Panc1 (cell line): ENCODE results near the gene LHX1. TPM values are rescaled to one million over a fixed set of nuclear protein-coding genes. Genes with fewer than 3 reads are reported as not detected.
A peak's percentile ranks its signal among the peaks of the same experiment; 100 is the strongest.

Experiments
- ATAC-seq: fragments of 200-7000 bp; cut with Tn5 transposase; 2 replicates; pipeline ENCODE4 v1.9.1; 2020; ENCODE audit warnings: mild to moderate bottlenecking, moderate library complexity
- BruUV-seq: library from RNA; stranded (reverse); fragments of 400-500 nt; replicated peaks from 2 replicates; lab custom pipeline; 2021; lab: Mats Ljungman, UMichigan
- CTCF ChIA-PET: fragments of 300-600 bp; sonication (Branson Sonifier 250); formaldehyde crosslinking; loops from one replicate; lab custom pipeline; 2022; ENCODE audit warnings: antibody characterized with exemption; lab: Charles Lee
- POLR2A ChIA-PET: fragments of 300-600 bp; sonication (Branson Sonifier 250); formaldehyde crosslinking; loops from one replicate; lab custom pipeline; 2022; ENCODE audit warnings: antibody characterized with exemption; lab: Charles Lee
- DNase-seq: peaks from one replicate; pipeline ENCODE4 v3.0.0-alpha.2; 2010; ENCODE audit warnings: low read depth, low spot score
- H3K27ac ChIP-seq: 2 replicates; pipeline ENCODE4 v1.5.1; 2011; ENCODE audit warnings: mild to moderate bottlenecking, low read length, inconsistent platforms
- H3K27me3 ChIP-seq: fragments of 200-500 bp; sonication (Bioruptor generic); 2 replicates; pipeline ENCODE4 v1.6.0; 2014; ENCODE audit warnings: low read length, inconsistent platforms; ENCODE audit not compliant: control insufficient read depth, insufficient read depth
- H3K36me3 ChIP-seq: fragments of 200-500 bp; sonication (Bioruptor generic); 2 replicates; pipeline ENCODE4 v1.5.1; 2014; ENCODE audit warnings: inconsistent platforms, mild to moderate bottlenecking, low read length, moderate library complexity; ENCODE audit not compliant: control insufficient read depth, insufficient read depth
- H3K4me1 ChIP-seq: 2 replicates; pipeline ENCODE4 v1.5.1; 2011; ENCODE audit warnings: inconsistent platforms, mild to moderate bottlenecking, low read length, moderate library complexity; ENCODE audit not compliant: control insufficient read depth, insufficient read depth
- H3K4me3 ChIP-seq, 2 experiments: 2 replicates each; pipeline ENCODE4 v1.5.1; 2011 to 2012; ENCODE audit warnings: low read depth in 2 of 2, low read length in 2 of 2, mild to moderate bottlenecking in 2 of 2, inconsistent platforms in 1 of 2, moderate library complexity in 1 of 2
- H3K9me3 ChIP-seq: fragments of 200-500 bp; sonication (Bioruptor generic); 2 replicates; pipeline ENCODE4 v1.5.1; 2014; ENCODE audit warnings: low read depth, mild to moderate bottlenecking, inconsistent platforms, low read length, moderate library complexity; ENCODE audit not compliant: control insufficient read depth, insufficient read depth
- CTCF ChIP-seq: fragments of 450-650 bp; IDR thresholded peaks from 2 replicates; pipeline ENCODE4 v1.5.1; 2017; ENCODE audit warnings: mild to moderate bottlenecking
- POLR2AphosphoS5 ChIP-seq: IDR thresholded peaks from 2 replicates; pipeline ENCODE4 v1.6.1; 2012; ENCODE audit warnings: mild to moderate bottlenecking, low read depth, low read length, moderate library complexity
- SIN3A ChIP-seq: IDR thresholded peaks from 2 replicates; pipeline ENCODE4 v1.6.1; 2012; ENCODE audit warnings: low read depth, mild to moderate bottlenecking, low read length, moderate library complexity, borderline replicate concordance; ENCODE audit not compliant: insufficient read depth
- TCF7L2 ChIP-seq: IDR thresholded peaks from 2 replicates; pipeline ENCODE4 v1.6.1; 2011; ENCODE audit warnings: mild to moderate bottlenecking, low read depth, low read length, inconsistent platforms
- in situ Hi-C: cut with HindIII; loops from 2 replicates; pipeline ENCODE4 v1.10.0; 2016; ENCODE audit warnings: low sequenced_read_pairs, low pct_unique_long_range_greater_than_20kb
- intact Hi-C: fragments of 100-400 bp; cut with micrococcal nuclease; formaldehyde crosslinking; loops from one replicate; pipeline ENCODE4 v1.10.0; 2022; ENCODE audit not compliant: unreplicated experiment
- total RNA-seq: library from RNA; stranded (reverse); gene quantifications from one replicate; pipeline ENCODE4 v1.2.1, GENCODE V29; 2021; ENCODE audit not compliant: unreplicated experiment
- TF ChIP-seq, protein P1 (sequence below), 2 experiments: IDR thresholded peaks; 2 replicates each; pipeline ENCODE4 v1.6.1; 2011 to 2012; ENCODE audit warnings: low read depth in 2 of 2, control low read depth in 1 of 2, low read length in 1 of 2, mild to moderate bottlenecking in 1 of 2, moderate library complexity in 1 of 2; ENCODE audit not compliant: insufficient read depth in 1 of 2

LHX1 gene
- total RNA-seq, 1 experiment from 2014 or later, result 8.6 TPM

DNA sequence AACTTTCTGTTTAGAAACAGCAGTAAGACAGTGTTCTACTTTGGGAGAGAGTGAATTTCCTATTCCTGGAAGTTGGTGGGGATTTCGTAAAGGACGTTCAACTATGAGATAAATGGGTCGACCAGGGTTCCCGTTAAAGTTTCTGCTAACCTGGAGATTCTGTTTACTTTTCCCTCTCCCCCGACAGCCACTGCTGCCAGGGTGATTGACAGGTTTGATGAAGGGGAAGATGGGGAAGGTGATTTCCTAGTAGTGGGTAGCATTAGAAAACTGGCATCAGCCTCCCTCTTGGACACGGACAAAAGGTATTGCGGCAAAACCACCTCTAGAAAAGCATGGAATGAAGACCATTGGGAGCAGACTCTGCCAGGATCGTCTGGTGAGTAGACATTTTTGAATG, 12.8 kb downstream of the LHX1 start:
- in situ Hi-C loops (no loop called here), intact Hi-C loops (no loop called here)
- ATAC-seq (no peak), DNase-seq (no peak)
- POLR2A ChIA-PET, result no interaction called here
- CTCF ChIA-PET, result interaction anchor here (0.6 kb wide), 1 partner anchor 194 kb away, joined by 3 read pairs; no protein-coding TSS in a partner anchor
- H3K4me3 ChIP-seq, result peak overlapping the region; percentile 82 to 90
- peaks cover 15% of the 10 kb centered on the region for H3K36me3 ChIP-seq
- peak overlapping the region; percentile 81 for H3K27ac ChIP-seq
- no peaks in the 10 kb centered on the region for H3K9me3 ChIP-seq
- no peaks in the 10 kb centered on the region for H3K27me3 ChIP-seq
- H3K4me1 ChIP-seq, result peaks cover 6% of the 10 kb centered on the region
- TF ChIP-seq, protein P1, sequence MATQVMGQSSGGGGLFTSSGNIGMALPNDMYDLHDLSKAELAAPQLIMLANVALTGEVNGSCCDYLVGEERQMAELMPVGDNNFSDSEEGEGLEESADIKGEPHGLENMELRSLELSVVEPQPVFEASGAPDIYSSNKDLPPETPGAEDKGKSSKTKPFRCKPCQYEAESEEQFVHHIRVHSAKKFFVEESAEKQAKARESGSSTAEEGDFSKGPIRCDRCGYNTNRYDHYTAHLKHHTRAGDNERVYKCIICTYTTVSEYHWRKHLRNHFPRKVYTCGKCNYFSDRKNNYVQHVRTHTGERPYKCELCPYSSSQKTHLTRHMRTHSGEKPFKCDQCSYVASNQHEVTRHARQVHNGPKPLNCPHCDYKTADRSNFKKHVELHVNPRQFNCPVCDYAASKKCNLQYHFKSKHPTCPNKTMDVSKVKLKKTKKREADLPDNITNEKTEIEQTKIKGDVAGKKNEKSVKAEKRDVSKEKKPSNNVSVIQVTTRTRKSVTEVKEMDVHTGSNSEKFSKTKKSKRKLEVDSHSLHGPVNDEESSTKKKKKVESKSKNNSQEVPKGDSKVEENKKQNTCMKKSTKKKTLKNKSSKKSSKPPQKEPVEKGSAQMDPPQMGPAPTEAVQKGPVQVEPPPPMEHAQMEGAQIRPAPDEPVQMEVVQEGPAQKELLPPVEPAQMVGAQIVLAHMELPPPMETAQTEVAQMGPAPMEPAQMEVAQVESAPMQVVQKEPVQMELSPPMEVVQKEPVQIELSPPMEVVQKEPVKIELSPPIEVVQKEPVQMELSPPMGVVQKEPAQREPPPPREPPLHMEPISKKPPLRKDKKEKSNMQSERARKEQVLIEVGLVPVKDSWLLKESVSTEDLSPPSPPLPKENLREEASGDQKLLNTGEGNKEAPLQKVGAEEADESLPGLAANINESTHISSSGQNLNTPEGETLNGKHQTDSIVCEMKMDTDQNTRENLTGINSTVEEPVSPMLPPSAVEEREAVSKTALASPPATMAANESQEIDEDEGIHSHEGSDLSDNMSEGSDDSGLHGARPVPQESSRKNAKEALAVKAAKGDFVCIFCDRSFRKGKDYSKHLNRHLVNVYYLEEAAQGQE (IDR thresholded peaks at IDR 0.05; ENCODE audit: insufficient read depth in 1 of 2, low read depth in 2 of 2, low read length in 1 of 2), result no peak
- TF ChIP-seq SIN3A (no peak), TCF7L2 (no peak), POLR2AphosphoS5 (no peak), CTCF (no peak)
- no TSS peak for BruUV-seq

GRCh38 chr17:36951084-36951789, 14.0 kb downstream of the LHX1 start:
- H3K27me3 ChIP-seq, result no peaks in the 10 kb centered on the region
- ChIA-PET POLR2A (no interaction called here), CTCF (no interaction called here)
- no peak overlapping the region for H3K27ac ChIP-seq
- in situ Hi-C loops (no loop called here), intact Hi-C loops (no loop called here)
- H3K4me1 ChIP-seq, result peaks cover 6% of the 10 kb centered on the region
- no peak for DNase-seq
- no peaks in the 10 kb centered on the region for H3K9me3 ChIP-seq
- BruUV-seq, result no TSS peak
- peaks cover 15% of the 10 kb centered on the region for H3K36me3 ChIP-seq
- H3K4me3 ChIP-seq, result no peak overlapping the region
- no peak for ATAC-seq
- TF ChIP-seq TCF7L2, result no peak
- TF ChIP-seq SIN3A, result no peak
- TF ChIP-seq, protein P1 (IDR thresholded peaks at IDR 0.05; ENCODE audit: insufficient read depth in 1 of 2, low read depth in 2 of 2, low read length in 1 of 2), result no peak
- no peak for TF ChIP-seq CTCF
- TF ChIP-seq POLR2AphosphoS5, result no peak
